IMR-90 (cell line): ENCODE data around the gene MAGOH. TPM values are rescaled to one million over a fixed set of nuclear protein-coding genes. Genes with fewer than 3 reads are reported as not detected.

Experiments
- ATAC-seq: fragments of 200-7000 bp; cut with Tn5 transposase; 2 replicates; pipeline ENCODE4 v1.9.1; 2020; ENCODE audit warnings: low read depth, mild to moderate bottlenecking, moderate library complexity
- BruUV-seq: library from RNA; stranded (reverse); fragments of 400-500 nt; replicated peaks from 2 replicates; lab custom pipeline; 2021; lab: Mats Ljungman, UMichigan
- CTCF ChIA-PET: fragments of 300-600 bp; formaldehyde crosslinking; extraction: SDS; loops from one replicate; lab custom pipeline; 2021; ENCODE audit warnings: antibody characterized with exemption; lab: Yijun Ruan, JAX
- POLR2A ChIA-PET: fragments of 300-600 bp; sonication (Branson Sonifier 250); formaldehyde crosslinking; loops from one replicate; lab custom pipeline; 2022; ENCODE audit warnings: antibody characterized with exemption; ENCODE audit not compliant: unreplicated experiment; lab: Charles Lee
- DNase-seq: peaks from one replicate; pipeline ENCODE4 v3.0.0; 2013
- H2AFZ ChIP-seq: replicated peaks from 2 replicates; pipeline ENCODE3; 2013; ENCODE audit warnings: low read length, mild to moderate bottlenecking; ENCODE audit not compliant: poor library complexity
- H2AK5ac ChIP-seq: 2 replicates; pipeline ENCODE4 v1.6.1; 2013; ENCODE audit warnings: low read depth, low read length, inconsistent platforms
- H2AK9ac ChIP-seq: replicated peaks from 2 replicates; pipeline ENCODE3; 2013; ENCODE audit warnings: mild to moderate bottlenecking, low read depth, low read length, moderate library complexity; ENCODE audit not compliant: poor library complexity
- H2BK120ac ChIP-seq: 2 replicates; pipeline ENCODE4 v1.6.1; 2013; ENCODE audit warnings: low read depth, low read length, inconsistent platforms
- H2BK15ac ChIP-seq: 3 replicates; pipeline ENCODE4 v1.6.1; 2013; ENCODE audit warnings: low read depth, low read length, inconsistent platforms
- H2BK20ac ChIP-seq: 2 replicates; pipeline ENCODE4 v1.6.1; 2013; ENCODE audit warnings: low read depth, mild to moderate bottlenecking, inconsistent platforms, low read length, moderate library complexity
- H2BK5ac ChIP-seq: 2 replicates; pipeline ENCODE4 v1.6.1; 2013; ENCODE audit warnings: mild to moderate bottlenecking, low read depth, low read length, inconsistent platforms; ENCODE audit not compliant: poor library complexity, severe bottlenecking
- H3K14ac ChIP-seq: replicated peaks from 2 replicates; pipeline ENCODE4 v1.6.1; 2013; ENCODE audit warnings: low read depth, low read length, inconsistent platforms
- H3K18ac ChIP-seq: 2 replicates; pipeline ENCODE4 v1.6.1; 2013; ENCODE audit warnings: low read depth, low read length, control low read depth
- H3K23ac ChIP-seq: 2 replicates; pipeline ENCODE4 v1.6.1; 2013; ENCODE audit warnings: low read depth, low read length, inconsistent platforms
- H3K27ac ChIP-seq: 2 replicates; pipeline ENCODE4 v1.5.1; 2013; ENCODE audit warnings: mild to moderate bottlenecking, control low read depth, low read length; ENCODE audit not compliant: insufficient read depth
- H3K27me3 ChIP-seq: 2 replicates; pipeline ENCODE4 v1.6.1; 2013; ENCODE audit warnings: low read length; ENCODE audit not compliant: control insufficient read depth, insufficient read depth
- H3K36me3 ChIP-seq: 2 replicates; pipeline ENCODE4 v1.6.1; 2013; ENCODE audit warnings: low read length, mixed read lengths; ENCODE audit not compliant: control insufficient read depth, insufficient read depth
- H3K4ac ChIP-seq: 2 replicates; pipeline ENCODE4 v1.6.1; 2013; ENCODE audit warnings: low read depth, low read length, inconsistent platforms
- H3K4me1 ChIP-seq: 2 replicates; pipeline ENCODE4 v1.6.1; 2013; ENCODE audit warnings: low read length, mixed read lengths; ENCODE audit not compliant: control insufficient read depth, insufficient read depth
- H3K4me2 ChIP-seq: 2 replicates; pipeline ENCODE4 v1.6.1; 2013; ENCODE audit warnings: low read depth, mild to moderate bottlenecking, control low read depth, low read length, moderate library complexity
- H3K4me3 ChIP-seq: 2 replicates; pipeline ENCODE4 v1.5.1; 2013; ENCODE audit warnings: low read depth, mild to moderate bottlenecking, control low read depth, low read length, moderate library complexity; ENCODE audit not compliant: insufficient read depth
- H3K56ac ChIP-seq: 2 replicates; pipeline ENCODE4 v1.6.1; 2013; ENCODE audit warnings: low read length, inconsistent platforms; ENCODE audit not compliant: insufficient read depth; ENCODE audit errors: extremely low read depth
- H3K79me1 ChIP-seq, 2 experiments: 2 replicates each; pipeline ENCODE4 v1.6.1; 2013; ENCODE audit warnings: low read length in 2 of 2, inconsistent platforms in 1 of 2, low read depth in 1 of 2
- H3K9ac ChIP-seq: 2 replicates; pipeline ENCODE4 v1.6.1; 2013; ENCODE audit warnings: low read depth, low read length, control low read depth
- H3K9me1 ChIP-seq: 2 replicates; pipeline ENCODE4 v1.6.1; 2013; ENCODE audit warnings: low read length, inconsistent platforms; ENCODE audit not compliant: insufficient read depth
- H3K9me3 ChIP-seq: 2 replicates; pipeline ENCODE4 v1.6.1; 2013; ENCODE audit warnings: low read length; ENCODE audit not compliant: control insufficient read depth, insufficient read depth
- H4K20me1 ChIP-seq: 2 replicates; pipeline ENCODE4 v1.6.1; 2013; ENCODE audit warnings: low read length, inconsistent platforms; ENCODE audit not compliant: insufficient read depth
- H4K5ac ChIP-seq: 2 replicates; pipeline ENCODE4 v1.6.1; 2013; ENCODE audit warnings: mild to moderate bottlenecking, low read depth, low read length, control low read depth
- H4K8ac ChIP-seq, 2 experiments: 2 replicates each; pipeline ENCODE4 v1.6.1; 2013; ENCODE audit warnings: low read depth in 2 of 2, low read length in 2 of 2, control low read depth in 1 of 2, inconsistent platforms in 1 of 2
- H4K91ac ChIP-seq: 2 replicates; pipeline ENCODE4 v1.6.1; 2013; ENCODE audit warnings: low read depth, low read length, inconsistent platforms; ENCODE audit not compliant: insufficient read depth
- CTCF ChIP-seq: conservative IDR thresholded peaks from 2 replicates; pipeline ENCODE4 v1.5.1; 2012; ENCODE audit warnings: mild to moderate bottlenecking, low read depth, low read length, improper control_type of control experiment
- MAFK ChIP-seq: IDR thresholded peaks from 2 replicates; pipeline ENCODE4 v1.6.1; 2012; ENCODE audit warnings: low read depth, low read length, improper control_type of control experiment
- MAZ ChIP-seq: IDR thresholded peaks from 2 replicates; pipeline ENCODE4 v1.6.1; 2012; ENCODE audit warnings: low read depth, mild to moderate bottlenecking, low read length, improper control_type of control experiment, moderate library complexity, borderline replicate concordance
- MXI1 ChIP-seq: IDR thresholded peaks from 2 replicates; pipeline ENCODE4 v1.6.1; 2012; ENCODE audit warnings: low read depth, mild to moderate bottlenecking, low read length, moderate library complexity, borderline replicate concordance
- POLR2A ChIP-seq: IDR thresholded peaks from 2 replicates; pipeline ENCODE4 v1.6.1; 2012; ENCODE audit warnings: mild to moderate bottlenecking, low read depth, low read length
- USF2 ChIP-seq: fragments of 150-350 bp; IDR thresholded peaks from 2 replicates; pipeline ENCODE4 v1.6.1; 2017; ENCODE audit warnings: mild to moderate bottlenecking, antibody characterized with exemption, low read length, low read depth
- WGBS, 2 experiments: methylation state at CpG; one replicate each; pipeline versions ENCODE4 v1.1.5 to v1.1.7; 2013; ENCODE audit warnings: missing lambda C conversion rate in 2 of 2; ENCODE audit not compliant: insufficient read length in 1 of 2; ENCODE audit errors: extremely low coverage in 2 of 2; 5-methylcytosine and 5-hydroxymethylcytosine counted together
- dilution Hi-C: fragments of 300-500 bp; cut with HindIII; formaldehyde crosslinking; loops from one replicate; pipeline ENCODE4 v1.14.3; 2018; ENCODE audit warnings: low sequenced_read_pairs; ENCODE audit not compliant: unreplicated experiment
- in situ Hi-C: fragments of 300-500 bp; cut with MboI; formaldehyde crosslinking; loops from 3 replicates; pipeline ENCODE4 v1.14.3; 2019; ENCODE audit warnings: low sequenced_read_pairs, inconsistent platforms, mixed read lengths
- intact Hi-C: fragments of 100-400 bp; cut with micrococcal nuclease; formaldehyde crosslinking; loops from 2 replicates; pipeline ENCODE4 v1.10.0; 2022
- polyA plus RNA-seq, 3 experiments: library from polyadenylated mRNA; depleted of rRNA; stranded (reverse); fragments of >200 nt; gene quantifications; 2 replicates each; pipeline ENCODE4 v1.2.3, GENCODE V29; 2012; ENCODE audit warnings: low replicate concordance in 1 of 3
- total RNA-seq: library from RNA; depleted of rRNA; stranded (reverse); fragments of >200 nt; gene quantifications from 2 replicates; pipeline ENCODE4 v1.2.3, GENCODE V29; 2012

Gene MAGOH
- total and polyA plus RNA-seq, 2 of the 4 experiments (the other 2 are of a cell fraction) = 3.8 to 26.3 TPM

- in situ Hi-C loops = no loop called here
These were observed 30.6 kb downstream of the MAGOH start for GRCh38 chr1:53207726-53208125.

More at GRCh38 chr1:53207726-53208125, 30.6 kb downstream of the MAGOH start:
- no peak overlapping the region for H4K5ac ChIP-seq
- DNase-seq (no peak), ATAC-seq (no peak)
- no peaks in the 10 kb centered on the region for H3K27me3 ChIP-seq
- no peaks in the 10 kb centered on the region for H3K4me1 ChIP-seq
- dilution Hi-C loops (no loop called here), intact Hi-C loops (no loop called here)
- peaks cover 0 to 4% of the 10 kb centered on the region in 2 experiments; a peak in 3 of 4 replicates for H3K79me1 ChIP-seq
- no peak overlapping the region for H2BK5ac ChIP-seq
- no CpG with 5 or more reads among the region's 1 CpG for WGBS, 2 experiments
- H2BK15ac ChIP-seq = no peak overlapping the region
- no peak overlapping the region for H3K4me2 ChIP-seq
- no peak overlapping the region for H2AFZ ChIP-seq
- H3K56ac ChIP-seq = no peak overlapping the region
- no TSS peak for BruUV-seq
- H4K20me1 ChIP-seq = no peaks in the 10 kb centered on the region
- H3K4me3 ChIP-seq = no peak overlapping the region
- no peak overlapping the region for H3K18ac ChIP-seq
- H2BK20ac ChIP-seq = no peak overlapping the region
- no peak overlapping the region for H3K23ac ChIP-seq
- H2AK5ac ChIP-seq = no peak overlapping the region
- TF ChIP-seq MXI1 = no peak
- no peak for TF ChIP-seq MAFK
- no peak for TF ChIP-seq CTCF
- TF ChIP-seq POLR2A = no peak
- TF ChIP-seq USF2 = no peak
- TF ChIP-seq MAZ = no peak
- H3K9ac ChIP-seq = no peak overlapping the region
- H2AK9ac ChIP-seq = no peak overlapping the region
- no peak overlapping the region for H4K91ac ChIP-seq
- H3K27ac ChIP-seq = no peak overlapping the region
- no peak overlapping the region for H4K8ac ChIP-seq
- CTCF ChIA-PET = no interaction called here
- no peak overlapping the region for H3K14ac ChIP-seq
- H3K9me1 ChIP-seq = no peaks in the 10 kb centered on the region
- no peak overlapping the region for H3K4ac ChIP-seq
- POLR2A ChIA-PET = no interaction called here
- H2BK120ac ChIP-seq = no peak overlapping the region
- H3K36me3 ChIP-seq = peaks cover 50% of the 10 kb centered on the region
- peaks cover 6% of the 10 kb centered on the region for H3K9me3 ChIP-seq
